Stimulated activated CD4-positive, alpha-beta T cell treated with anti-CD3 and anti-CD28 coated beads, Interleukin-12 subunit alpha, Interleukin-12 subunit beta, amount 100 ng/mL, for 4 hours (primary cell): ENCODE data around the gene PELI1.
"Not testable (repeated sequence)": the region's sequence is repeated elsewhere in the genome, so short reads cannot be mapped to it uniquely, and the experiment has no call there.

Experiments used
- DNase-seq: peaks from one replicate; pipeline ENCODE4 v3.0.0-alpha.2; 2020

PELI1 gene

GRCh38 chr2:64081046-64081445 lies 63.2 kb downstream of the PELI1 start:
- DNase-seq = no peak

DNA sequence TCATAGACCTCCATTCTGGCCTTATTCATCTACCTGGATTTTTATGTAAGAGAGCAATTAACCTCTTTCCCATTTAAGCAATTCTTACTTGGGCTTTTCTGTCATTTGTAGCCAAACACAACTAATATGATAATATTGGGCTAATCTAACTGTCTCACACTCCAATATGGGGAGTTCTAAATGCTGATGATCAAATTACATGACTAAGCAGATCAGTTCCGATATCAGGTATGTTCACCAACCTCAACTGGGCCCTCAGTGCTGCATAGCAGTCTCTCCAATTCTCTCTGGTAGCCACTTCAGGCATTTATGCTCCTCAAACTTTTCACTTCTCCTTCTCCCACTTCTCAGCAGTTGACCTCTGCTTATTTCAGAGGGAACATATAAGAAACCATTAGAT lies 64.0 kb downstream of the PELI1 start:
- no peak for DNase-seq

GRCh38 chr2:64079688-64080087 lies 64.5 kb downstream of the PELI1 start:
- not testable (repeated sequence) for DNase-seq

GRCh38 chr2:64076828-64077227 lies 67.4 kb downstream of the PELI1 start:
- not testable (repeated sequence) for DNase-seq

GRCh38 chr2:64074616-64075015 lies 69.6 kb downstream of the PELI1 start:
- not testable (repeated sequence) for DNase-seq

GRCh38 chr2:64067326-64067725 lies 76.9 kb downstream of the PELI1 start:
- no peak for DNase-seq

- no peak for DNase-seq
These were observed 78.7 kb downstream of the PELI1 start for GRCh38 chr2:64065516-64065915.

- DNase-seq = no peak
These were observed 80.3 kb downstream of the PELI1 start for GRCh38 chr2:64063924-64064331.

DNA sequence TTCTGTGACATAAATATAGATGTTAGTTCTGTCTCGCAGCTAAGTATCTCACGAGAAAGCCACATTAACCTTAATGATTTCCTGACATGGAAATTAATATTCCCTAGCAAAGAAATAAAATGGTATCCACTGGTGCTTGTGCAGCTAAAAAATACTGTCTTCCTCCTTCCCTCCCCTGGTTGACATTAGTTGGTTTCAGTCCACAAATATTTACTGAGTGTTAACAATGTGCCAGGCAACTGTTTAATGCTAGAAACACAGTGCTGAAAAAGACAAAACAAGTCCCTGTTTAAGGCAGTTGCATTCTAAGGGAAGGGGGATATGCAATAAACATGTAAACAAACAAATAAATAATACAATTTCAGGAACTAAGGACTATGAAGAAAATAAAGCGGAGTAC lies 80.8 kb downstream of the PELI1 start:
- DNase-seq = no peak

GRCh38 chr2:64062840-64063239 lies 81.4 kb downstream of the PELI1 start:
- DNase-seq = no peak

DNA sequence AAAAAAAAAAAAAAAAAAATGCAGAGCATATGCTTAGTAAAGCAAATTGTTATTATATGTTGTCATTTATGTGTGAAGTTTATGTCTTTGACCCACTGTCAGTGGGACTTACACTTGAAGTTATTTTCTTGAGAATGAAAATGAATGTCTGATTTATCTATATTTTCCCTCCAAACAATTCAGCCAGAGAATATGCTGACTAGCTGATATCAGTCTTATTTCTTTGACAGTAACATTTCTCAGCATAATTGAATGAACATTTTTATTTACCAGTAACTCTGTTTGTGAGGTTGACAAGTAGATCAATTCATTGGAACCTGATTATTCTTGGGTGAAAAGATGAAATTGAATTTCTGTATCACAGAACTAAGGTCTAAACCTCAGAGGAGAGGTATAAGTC lies 85.0 kb downstream of the PELI1 start:
- DNase-seq = no peak

- no peak for DNase-seq
These were observed 88.2 kb downstream of the PELI1 start for GRCh38 chr2:64056021-64056420.

DNA sequence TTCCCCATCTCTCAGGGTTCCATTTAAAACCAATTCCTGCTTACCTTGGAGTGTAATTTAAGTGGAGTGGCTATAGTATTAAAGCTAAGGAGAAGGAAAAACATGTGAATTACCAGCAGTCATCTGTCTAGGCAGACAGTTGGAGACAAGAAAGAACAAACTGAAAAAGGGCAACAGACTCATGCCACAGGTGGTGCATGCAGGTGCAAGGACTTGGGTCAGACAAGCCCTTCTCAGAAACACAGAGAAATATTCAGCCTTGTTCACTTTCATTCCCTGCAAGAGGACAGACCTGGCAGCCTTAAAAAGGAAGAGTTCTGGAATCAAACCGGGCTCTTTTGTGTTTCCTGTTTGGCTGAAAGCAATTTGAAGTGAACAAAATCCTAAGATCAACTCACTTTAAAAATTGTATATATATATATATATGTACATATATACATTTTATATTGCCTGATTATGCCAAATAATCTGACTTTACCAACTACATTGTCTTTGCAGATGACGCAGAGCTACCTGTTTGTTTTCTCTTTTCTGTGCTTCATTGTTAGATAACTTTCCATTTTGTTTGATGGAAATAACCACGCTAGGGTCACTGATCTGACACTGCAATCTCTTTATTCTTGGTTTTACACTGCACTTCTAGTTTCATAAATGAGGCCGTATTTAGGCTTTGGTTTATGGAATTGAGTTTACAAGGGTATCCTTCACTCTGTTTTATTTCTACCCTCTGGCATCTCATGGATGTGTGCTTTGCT lies 89.9 kb downstream of the PELI1 start:
- DNase-seq = no peak

DNA sequence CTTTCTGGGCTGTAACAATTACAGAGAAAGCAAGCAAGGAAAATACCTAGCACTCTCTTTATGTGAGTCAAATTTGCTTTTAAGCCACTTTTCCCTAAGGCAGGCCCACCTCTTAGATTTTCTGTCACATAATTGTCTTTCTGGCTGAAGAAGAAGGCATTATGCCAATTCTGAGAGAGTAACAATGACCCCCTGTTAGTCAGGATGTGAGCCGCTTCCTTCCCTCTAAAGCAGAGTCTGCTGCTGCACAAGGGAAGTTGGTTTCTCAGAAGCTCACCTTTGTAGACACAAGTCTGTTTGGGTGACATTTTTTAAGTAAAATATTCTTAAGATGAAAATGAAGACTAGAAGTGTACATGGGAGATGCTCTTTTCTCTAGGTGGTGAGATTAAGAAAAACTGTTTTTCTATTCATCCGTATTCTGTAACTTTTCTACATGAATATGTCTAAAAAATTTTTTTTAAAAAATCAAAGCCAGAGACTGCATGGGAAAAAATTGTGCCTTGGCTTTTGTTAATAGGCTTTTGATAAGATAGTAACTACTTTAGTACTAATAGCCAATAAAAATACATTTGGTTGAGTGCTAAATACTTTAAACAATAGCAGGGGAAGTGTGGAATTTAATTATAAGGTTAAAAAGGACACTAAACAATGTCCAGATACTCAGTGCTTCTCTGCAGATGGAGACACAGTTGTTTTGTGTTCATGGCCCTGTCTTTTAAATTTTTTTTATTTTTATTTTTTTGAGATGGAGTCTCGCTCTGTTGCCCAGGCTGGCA lies 91.6 kb downstream of the PELI1 start:
- no peak for DNase-seq

GRCh38 chr2:64049633-64050220 lies 94.5 kb downstream of the PELI1 start:
- DNase-seq = peak; percentile 37

DNA sequence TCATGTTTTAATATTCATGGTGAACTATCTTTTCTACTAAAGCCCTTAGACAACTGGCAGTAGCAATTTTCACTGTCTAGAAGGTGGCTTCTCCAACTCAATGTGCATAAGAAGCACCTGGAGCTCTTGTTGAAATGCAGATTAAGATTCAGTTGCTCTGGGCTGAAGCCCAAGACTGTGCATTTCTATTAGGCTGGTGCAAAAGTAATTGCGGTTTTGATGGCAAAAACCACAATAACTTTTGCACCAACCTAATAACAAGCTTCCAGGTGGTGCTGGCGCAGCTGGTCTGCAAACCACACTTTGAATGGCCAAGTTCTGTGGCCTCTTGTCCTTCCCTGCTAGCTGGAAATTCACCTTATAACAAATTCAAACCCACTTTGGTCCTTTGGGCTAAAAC lies 98.3 kb downstream of the PELI1 start:
- DNase-seq = no peak
